CD4-positive, alpha-beta T cell treated with Interleukin-2 at 100 ng/mL for 4 hours (primary cell): ENCODE results near the gene ATOH1.

ENCODE experiments used
- DNase-seq: peaks from one replicate; pipeline ENCODE4 v3.0.0-alpha.2; 2020; ENCODE audit warnings: low spot score

The ATOH1 gene

GRCh38 chr4:93835929-93836328 lies 7.4 kb downstream of the ATOH1 start:
- DNase-seq, result no peak

DNA sequence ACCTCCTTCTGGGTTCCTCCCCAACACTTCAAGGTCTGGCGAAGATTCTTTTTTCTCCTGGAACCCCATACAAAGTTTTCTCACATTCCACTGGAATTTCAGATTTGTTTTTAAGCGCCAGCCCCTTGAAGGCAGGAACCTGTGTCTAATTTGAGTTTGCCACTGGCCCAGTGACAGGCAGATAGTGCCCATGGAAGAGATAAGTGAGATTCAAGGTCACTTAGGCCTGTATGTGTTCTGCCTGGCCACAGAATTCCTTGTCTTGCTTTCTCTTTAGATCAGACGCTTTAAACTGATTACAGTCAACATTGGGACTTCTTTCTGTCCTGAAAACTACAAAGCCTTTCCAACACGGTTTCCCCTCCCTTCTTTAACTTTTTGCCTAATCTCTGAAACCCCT lies 11.2 kb downstream of the ATOH1 start:
- no peak for DNase-seq

DNA sequence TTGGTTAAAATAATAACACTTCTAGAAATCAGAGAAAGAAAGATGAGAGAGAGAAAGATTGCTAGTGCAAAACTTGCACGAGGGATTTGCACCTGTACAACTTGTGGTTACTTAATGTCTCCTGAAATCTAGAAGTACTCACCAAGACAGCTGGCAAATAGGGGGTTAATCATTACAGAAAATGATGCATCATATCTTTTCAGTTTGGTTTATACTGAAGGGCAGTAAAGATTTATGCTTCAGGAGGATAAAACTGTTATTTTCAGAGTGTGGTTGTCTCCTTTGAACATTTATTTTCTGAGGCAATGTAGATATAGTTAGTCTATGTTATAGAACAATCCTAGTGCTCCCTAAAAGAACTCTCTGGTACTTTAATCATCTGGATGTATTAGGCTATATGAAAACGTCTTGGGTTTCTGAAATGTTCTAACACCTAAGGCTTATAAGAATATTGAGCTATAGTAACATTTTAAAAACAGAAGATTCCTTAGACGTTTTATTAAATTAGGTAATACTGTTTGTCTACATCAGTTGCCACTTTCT lies 13.3 kb downstream of the ATOH1 start:
- no peak for DNase-seq

DNA sequence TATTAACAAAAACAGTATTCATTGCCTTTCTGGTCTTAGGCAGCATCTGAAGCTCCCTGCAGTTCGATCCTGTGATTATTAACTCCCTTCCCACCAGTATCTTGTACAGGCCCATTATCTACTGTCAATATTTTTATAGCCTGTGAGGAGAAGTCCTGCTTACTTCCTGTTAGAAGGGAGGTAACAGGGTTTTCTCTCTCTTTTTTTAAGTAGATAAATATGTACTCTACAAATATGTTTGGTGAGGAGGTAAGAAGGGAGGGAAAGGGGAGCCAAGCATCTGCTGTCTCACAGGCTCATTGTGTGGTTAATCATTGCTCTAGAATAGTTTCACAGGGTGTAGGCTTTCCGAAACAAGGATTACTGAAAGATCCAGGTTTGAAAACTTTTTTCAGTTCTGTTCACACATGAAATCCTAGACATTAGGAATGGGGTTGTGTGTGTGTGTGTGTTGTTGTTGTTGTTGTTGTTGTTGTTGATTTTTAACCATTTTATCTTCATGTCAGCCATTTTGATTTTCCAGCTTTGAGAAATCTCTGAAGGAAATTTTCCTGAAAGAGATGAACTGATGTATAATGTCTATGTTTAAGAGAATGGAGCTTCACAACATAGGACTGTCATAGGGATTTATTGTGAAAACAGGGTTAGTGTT lies 14.2 kb downstream of the ATOH1 start:
- DNase-seq, result no peak

- no peak for DNase-seq
Observed at GRCh38 chr4:93843772-93844171, 15.2 kb downstream of the ATOH1 start.

DNA sequence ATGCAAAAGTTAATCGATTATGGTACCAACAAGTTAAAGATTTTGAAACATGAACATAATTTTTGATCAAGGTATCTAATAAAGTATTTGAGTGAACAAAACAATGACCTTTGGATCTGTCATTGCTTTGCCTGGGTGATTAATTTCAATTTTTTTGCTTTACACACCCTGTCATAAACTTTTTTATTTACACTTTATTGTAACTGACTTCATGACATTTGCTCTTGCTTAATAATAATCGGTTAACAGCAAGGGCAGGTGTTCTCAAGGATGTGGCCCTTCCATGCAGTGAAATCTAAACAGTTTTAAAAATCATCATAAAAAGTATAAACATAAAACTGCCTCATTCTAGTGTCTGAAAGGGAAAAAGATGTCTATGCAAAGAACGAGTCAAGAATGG lies 24.1 kb downstream of the ATOH1 start:
- DNase-seq, result no peak

- no peak for DNase-seq
Observed at GRCh38 chr4:93855926-93856325, 27.4 kb downstream of the ATOH1 start.

GRCh38 chr4:93865650-93866049 lies 37.1 kb downstream of the ATOH1 start:
- no peak for DNase-seq

- no peak for DNase-seq
Observed at GRCh38 chr4:93867416-93868001, 39.0 kb downstream of the ATOH1 start.

DNA sequence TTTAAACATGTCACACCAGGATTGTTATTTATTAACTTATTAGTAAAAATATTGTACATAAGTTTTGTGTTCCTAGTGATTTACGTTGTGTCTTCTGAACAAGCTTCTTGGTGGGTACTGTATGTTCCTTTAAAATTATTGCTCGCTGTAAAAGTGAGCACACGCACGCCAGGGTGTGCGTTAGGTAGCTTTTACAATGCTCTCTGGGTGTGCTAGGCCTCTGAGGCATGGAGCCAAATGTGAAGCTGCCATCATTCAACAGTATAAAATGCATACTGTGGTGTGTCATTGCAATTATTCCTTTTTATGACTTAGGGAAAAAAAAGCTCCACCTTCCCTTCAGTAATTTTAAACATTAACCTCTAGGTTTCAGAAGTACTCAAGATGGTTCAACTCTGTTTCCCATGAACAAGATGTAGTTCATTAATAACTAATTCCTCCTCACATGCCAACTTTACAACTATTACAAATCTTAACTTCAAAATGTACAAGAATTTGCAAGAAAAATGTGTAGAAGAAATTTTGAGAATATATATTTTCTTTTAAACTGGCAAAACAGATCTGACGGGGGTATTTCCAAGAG lies 42.4 kb downstream of the ATOH1 start:
- DNase-seq, result no peak

- DNase-seq, result no peak
Observed at GRCh38 chr4:93876754-93877153, 48.2 kb downstream of the ATOH1 start.

DNA sequence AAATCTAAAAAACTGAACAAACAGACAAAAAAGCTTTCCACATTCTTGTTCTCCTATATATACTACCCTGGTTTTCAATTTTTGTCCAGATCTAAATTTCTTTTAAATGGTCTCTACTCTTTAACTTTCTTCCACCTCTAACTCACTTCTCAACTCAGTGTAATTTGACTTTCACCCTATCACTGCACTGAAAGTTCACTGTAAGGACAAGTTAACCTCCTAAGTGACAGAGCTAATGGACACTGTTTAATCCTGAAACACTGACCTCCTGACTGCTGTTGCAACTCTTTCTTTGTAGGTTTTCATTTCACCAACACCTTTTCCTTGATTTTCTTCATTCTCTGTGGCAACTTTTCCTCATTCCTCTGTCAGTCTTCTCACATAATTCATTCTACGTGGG lies 50.0 kb downstream of the ATOH1 start:
- DNase-seq, result no peak

GRCh38 chr4:93879919-93880318 lies 51.4 kb downstream of the ATOH1 start:
- no peak for DNase-seq
